Mesendoderm (in vitro differentiated cells): ENCODE measurements around the gene DOCK9.

Experiments used
- DNase-seq: peaks from one replicate; pipeline ENCODE4 v3.0.0; 2013
- H2AK5ac ChIP-seq: 2 replicates; pipeline ENCODE4 v1.6.1; 2013; ENCODE audit warnings: low read length, inconsistent platforms
- H2BK120ac ChIP-seq: 2 replicates; pipeline ENCODE4 v1.6.1; 2013; ENCODE audit warnings: low read depth, mild to moderate bottlenecking, low read length, moderate library complexity, mixed read lengths
- H2BK15ac ChIP-seq: replicated peaks from 2 replicates; pipeline ENCODE4 v1.6.1; 2013; ENCODE audit warnings: low read depth, mild to moderate bottlenecking, moderate library complexity
- H2BK5ac ChIP-seq: 2 replicates; pipeline ENCODE4 v1.6.1; 2013; ENCODE audit warnings: low read length, inconsistent platforms
- H3K18ac ChIP-seq: 2 replicates; pipeline ENCODE4 v1.6.1; 2013; ENCODE audit warnings: mild to moderate bottlenecking, low read length, mixed read lengths
- H3K23ac ChIP-seq: one replicate; pipeline ENCODE4 v1.6.1; 2013; ENCODE audit warnings: low read length
- H3K27ac ChIP-seq: 2 replicates; pipeline ENCODE4 v1.5.1; 2013; ENCODE audit warnings: low read depth, mild to moderate bottlenecking, inconsistent platforms, low read length, moderate library complexity
- H3K27me3 ChIP-seq: 2 replicates; pipeline ENCODE4 v1.6.1; 2013; ENCODE audit warnings: low read length, control low read depth, mild to moderate bottlenecking, inconsistent platforms; ENCODE audit not compliant: insufficient read depth, poor library complexity
- H3K36me3 ChIP-seq: 2 replicates; pipeline ENCODE4 v1.6.1; 2013; ENCODE audit warnings: low read length, inconsistent platforms; ENCODE audit not compliant: control insufficient read depth, insufficient read depth
- H3K4ac ChIP-seq: one replicate; pipeline ENCODE4 v1.6.1; 2013; ENCODE audit warnings: low read depth, mild to moderate bottlenecking, low read length, moderate library complexity
- H3K4me1 ChIP-seq: 2 replicates; pipeline ENCODE4 v1.6.1; 2013; ENCODE audit warnings: low read depth, low read length, inconsistent platforms; ENCODE audit not compliant: control insufficient read depth
- H3K4me2 ChIP-seq: 2 replicates; pipeline ENCODE4 v1.6.1; 2013; ENCODE audit warnings: low read length
- H3K4me3 ChIP-seq: 2 replicates; pipeline ENCODE4 v1.5.1; 2013; ENCODE audit warnings: mild to moderate bottlenecking, low read length
- H3K56ac ChIP-seq: one replicate; pipeline ENCODE4 v1.6.1; 2013; ENCODE audit warnings: low read length
- H3K79me1 ChIP-seq: 2 replicates; pipeline ENCODE4 v1.6.1; 2013; ENCODE audit warnings: low read length, inconsistent platforms
- H3K79me2 ChIP-seq: 2 replicates; pipeline ENCODE4 v1.6.1; 2013; ENCODE audit warnings: mild to moderate bottlenecking, low read length; ENCODE audit not compliant: control insufficient read depth, insufficient read depth
- H3K9ac ChIP-seq: 2 replicates; pipeline ENCODE4 v1.6.1; 2013; ENCODE audit warnings: low read length, inconsistent platforms
- H4K5ac ChIP-seq: one replicate; pipeline ENCODE4 v1.6.1; 2013; ENCODE audit warnings: low read length
- H4K8ac ChIP-seq: one replicate; pipeline ENCODE4 v1.6.1; 2013; ENCODE audit warnings: low read depth, mild to moderate bottlenecking, control low read depth, low read length, moderate library complexity
- WGBS: extraction: QIAGEN DNeasy Blood & Tissue Kit; methylation state at CpG from one replicate; pipeline ENCODE4 v1.1.7; 2013; ENCODE audit warnings: low lambda C conversion rate, missing lambda C conversion rate; ENCODE audit not compliant: insufficient coverage; ENCODE audit errors: extremely low coverage; 5-methylcytosine and 5-hydroxymethylcytosine counted together

DOCK9 gene

GRCh38 chr13:98983182-98983581, 5.3 kb upstream of the DOCK9 start:
- Histone ChIP-seq H3K79me2 (no peaks in the 10 kb centered on the region), H3K27me3 (no peaks in the 10 kb centered on the region), H2BK5ac (no peak overlapping the region), H4K5ac (no peak overlapping the region), H3K56ac (no peak overlapping the region), H3K9ac (no peak overlapping the region), H3K79me1 (no peaks in the 10 kb centered on the region), H2BK15ac (no peak overlapping the region), H3K18ac (no peak overlapping the region), H4K8ac (no peak overlapping the region), H3K4me1 (peaks cover under 1% of the 10 kb centered on the region), H3K36me3 (no peaks in the 10 kb centered on the region), H3K4me2 (no peak overlapping the region), H3K4me3 (no peak overlapping the region), H3K23ac (no peak overlapping the region), H3K27ac (no peak overlapping the region), H2AK5ac (no peak overlapping the region), H2BK120ac (no peak overlapping the region), H3K4ac (no peak overlapping the region)
- no CpG with 5 or more reads among the region's 5 CpGs for WGBS
- DNase-seq = no peak

GRCh38 chr13:98981369-98982080, 3.7 kb upstream of the DOCK9 start:
- H3K9ac ChIP-seq = no peak overlapping the region
- H3K23ac ChIP-seq = no peak overlapping the region
- no peak overlapping the region for H4K5ac ChIP-seq
- H4K8ac ChIP-seq = no peak overlapping the region
- H3K4me1 ChIP-seq = peaks cover 6% of the 10 kb centered on the region
- DNase-seq = no peak
- no peak overlapping the region for H3K27ac ChIP-seq
- no peaks in the 10 kb centered on the region for H3K27me3 ChIP-seq
- H2BK5ac ChIP-seq = no peak overlapping the region
- no peak overlapping the region for H3K4ac ChIP-seq
- H3K18ac ChIP-seq = no peak overlapping the region
- H2AK5ac ChIP-seq = no peak overlapping the region
- WGBS = no CpG with 5 or more reads among the region's 9 CpGs
- no peak overlapping the region for H3K4me3 ChIP-seq
- H3K79me1 ChIP-seq = no peaks in the 10 kb centered on the region
- H3K4me2 ChIP-seq = no peak overlapping the region
- no peak overlapping the region for H2BK120ac ChIP-seq
- H3K79me2 ChIP-seq = no peaks in the 10 kb centered on the region
- no peak overlapping the region for H2BK15ac ChIP-seq
- no peaks in the 10 kb centered on the region for H3K36me3 ChIP-seq
- no peak overlapping the region for H3K56ac ChIP-seq

- Histone ChIP-seq H2AK5ac (no peak overlapping the region), H3K27me3 (no peaks in the 10 kb centered on the region), H3K4me1 (peaks cover 6% of the 10 kb centered on the region), H3K79me2 (no peaks in the 10 kb centered on the region), H3K79me1 (no peaks in the 10 kb centered on the region), H3K36me3 (no peaks in the 10 kb centered on the region), H3K23ac (no peak overlapping the region), H3K4me3 (no peak overlapping the region), H2BK15ac (no peak overlapping the region), H4K5ac (no peak overlapping the region), H2BK5ac (no peak overlapping the region), H2BK120ac (no peak overlapping the region), H3K9ac (no peak overlapping the region), H3K56ac (no peak overlapping the region), H3K27ac (no peak overlapping the region), H3K18ac (no peak overlapping the region), H3K4me2 (no peak overlapping the region), H3K4ac (no peak overlapping the region), H4K8ac (no peak overlapping the region)
- no peak for DNase-seq
- WGBS = no CpG with 5 or more reads among the region's 9 CpGs
Observed at GRCh38 chr13:98979012-98979660, 1.3 kb upstream of the DOCK9 start.

DNA sequence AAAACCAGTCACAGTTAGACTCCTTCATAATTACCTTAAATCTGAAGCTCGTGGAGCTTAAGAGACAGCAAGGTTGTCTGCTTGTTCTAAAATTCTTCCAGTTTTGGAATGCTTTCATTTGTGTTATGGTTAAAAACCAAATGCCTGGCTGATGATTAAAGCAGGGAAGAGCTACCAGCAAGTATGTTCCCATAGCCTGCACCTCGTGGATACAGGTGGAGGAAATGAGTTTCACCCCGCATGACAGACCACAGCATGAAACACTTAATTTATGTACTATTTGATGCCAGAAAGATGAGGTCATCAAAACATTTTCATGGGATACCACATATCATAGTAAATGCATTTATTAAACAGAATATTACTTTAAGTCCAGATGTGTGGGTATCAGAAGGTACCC, 416 bp upstream of the DOCK9 start:
- no peak for DNase-seq
- Histone ChIP-seq H3K27me3 (no peaks in the 10 kb centered on the region), H3K79me2 (no peaks in the 10 kb centered on the region), H4K5ac (no peak overlapping the region), H3K79me1 (no peaks in the 10 kb centered on the region), H3K4me3 (no peak overlapping the region), H3K27ac (no peak overlapping the region), H3K18ac (no peak overlapping the region), H4K8ac (no peak overlapping the region), H3K9ac (no peak overlapping the region), H3K23ac (no peak overlapping the region), H2BK5ac (no peak overlapping the region), H2AK5ac (no peak overlapping the region), H3K4me1 (peaks cover 6% of the 10 kb centered on the region), H3K36me3 (no peaks in the 10 kb centered on the region), H3K56ac (no peak overlapping the region), H2BK120ac (no peak overlapping the region), H2BK15ac (no peak overlapping the region), H3K4ac (no peak overlapping the region), H3K4me2 (no peak overlapping the region)
- no CpG with 5 or more reads among the region's 3 CpGs for WGBS

DNA sequence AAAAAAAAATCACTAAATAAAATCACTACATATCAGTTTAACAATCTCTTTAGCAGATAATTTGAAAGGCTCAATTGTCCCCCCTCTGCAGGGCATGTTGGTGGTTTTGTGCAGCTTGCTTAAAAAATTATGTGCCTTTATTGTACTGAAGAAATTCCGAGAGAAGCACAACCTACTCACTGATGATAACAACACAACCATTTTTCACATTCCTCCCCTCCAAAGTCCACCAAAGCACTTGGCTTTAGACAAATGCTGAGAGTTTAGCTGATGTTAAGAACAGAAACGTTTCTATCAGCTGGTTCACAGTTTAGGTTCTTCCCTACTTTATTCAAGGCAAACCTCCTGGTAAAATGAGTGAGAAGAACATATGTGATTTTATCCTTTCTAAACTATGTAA, 923 bp downstream of the DOCK9 start:
- Histone ChIP-seq H3K23ac (no peak overlapping the region), H3K27me3 (no peaks in the 10 kb centered on the region), H3K4ac (no peak overlapping the region), H2BK120ac (no peak overlapping the region), H4K5ac (no peak overlapping the region), H3K36me3 (no peaks in the 10 kb centered on the region), H3K27ac (no peak overlapping the region), H3K4me2 (no peak overlapping the region), H3K56ac (no peak overlapping the region), H2BK5ac (no peak overlapping the region), H4K8ac (no peak overlapping the region), H3K9ac (no peak overlapping the region), H2AK5ac (no peak overlapping the region), H3K79me2 (no peaks in the 10 kb centered on the region), H3K79me1 (no peaks in the 10 kb centered on the region), H2BK15ac (no peak overlapping the region), H3K4me1 (peaks cover 13% of the 10 kb centered on the region), H3K18ac (no peak overlapping the region), H3K4me3 (no peak overlapping the region)
- no CpG with 5 or more reads among the region's 2 CpGs for WGBS
- DNase-seq = no peak

GRCh38 chr13:98976338-98976737, 1.5 kb downstream of the DOCK9 start:
- Histone ChIP-seq H2BK5ac (no peak overlapping the region), H3K79me2 (no peaks in the 10 kb centered on the region), H2AK5ac (no peak overlapping the region), H3K27ac (peak overlapping the region; percentile 45), H3K4ac (no peak overlapping the region), H3K36me3 (no peaks in the 10 kb centered on the region), H3K23ac (no peak overlapping the region), H3K56ac (no peak overlapping the region), H3K18ac (no peak overlapping the region), H4K8ac (no peak overlapping the region), H3K9ac (no peak overlapping the region), H3K27me3 (no peaks in the 10 kb centered on the region), H3K4me2 (no peak overlapping the region), H3K79me1 (no peaks in the 10 kb centered on the region), H3K4me3 (no peak overlapping the region), H2BK120ac (no peak overlapping the region), H3K4me1 (peaks cover 13% of the 10 kb centered on the region), H4K5ac (no peak overlapping the region), H2BK15ac (no peak overlapping the region)
- DNase-seq = no peak
